Measurements from ENCODE around the gene SPEM3. TPM values are rescaled to one million over a fixed set of nuclear protein-coding genes. Genes with fewer than 3 reads are reported as not detected.
A peak's percentile ranks its signal among the peaks of the same experiment; 100 is the strongest.
"Not testable (repeated sequence)": the region's sequence is repeated elsewhere in the genome, so short reads cannot be mapped to it uniquely, and the experiment has no call there.

SPEM3 gene
- polyA plus RNA-seq, 1 experiment, result not detected

- no peak for TF ChIP-seq CTCF (IDR thresholded peaks at IDR 0.05; ENCODE audit: low read depth, low read length)
- Histone ChIP-seq H3K9me3 (ENCODE audit: control insufficient read depth, insufficient read depth, low read length) (no peaks in the 10 kb centered on the region), H3K4me3 (ENCODE audit: low read depth, low read length) (peak overlapping the region; percentile 80), H3K27me3 (ENCODE audit: control insufficient read depth, insufficient read depth, low read length) (no peaks in the 10 kb centered on the region), H3K27ac (ENCODE audit: low read depth, low read length) (peak overlapping the region; percentile 96)
- ChIA-PET CTCF (no interaction called here), POLR2A (interaction anchor here (0.7 to 2.6 kb wide), 8 partner anchors 10 to 128 kb away, joined by 3 to 6 read pairs (median 4); no protein-coding TSS in a partner anchor)
- DNase-seq (ENCODE audit: low read depth, low spot score), result no peak
Measured at GRCh38 chr17:7478276-7479212, 49.9 kb downstream of the SPEM3 start.

GRCh38 chr17:7479213-7480088 lies 50.8 kb downstream of the SPEM3 start, which contains the start of gene ZBTB4:
ZBTB4 (minus strand) TSS chr17:7479631; CDS start chr17:7466801, 12,830 bp downstream.
- H3K27ac ChIP-seq (ENCODE audit: low read depth, low read length), result peak within 1 kb of the TSS; percentile 96
- H3K4me3 ChIP-seq (ENCODE audit: low read depth, low read length), result peak within 1 kb of the TSS; percentile 80
- ChIA-PET POLR2A (interaction anchor here (0.6 to 2.6 kb wide), 8 partner anchors 11 to 128 kb away, joined by 3 to 6 read pairs (median 3); partner anchors contain the start of gene TMEM256), CTCF (no interaction called here)
- H3K9me3 ChIP-seq (ENCODE audit: control insufficient read depth, insufficient read depth, low read length), result no peaks in the 10 kb centered on the region
- no peaks in the 10 kb centered on the region for H3K27me3 ChIP-seq (ENCODE audit: control insufficient read depth, insufficient read depth, low read length)
- TF ChIP-seq CTCF (IDR thresholded peaks at IDR 0.05; ENCODE audit: low read depth, low read length), result no peak
- no peak for DNase-seq (ENCODE audit: low read depth, low spot score)

- peak overlapping the region; percentile 67 for H3K4me3 ChIP-seq (ENCODE audit: low read depth, low read length)
- peak overlapping the region; percentile 65 for H3K27ac ChIP-seq (ENCODE audit: low read depth, low read length)
- no peak for DNase-seq (ENCODE audit: low read depth, low spot score)
- no peaks in the 10 kb centered on the region for H3K9me3 ChIP-seq (ENCODE audit: control insufficient read depth, insufficient read depth, low read length)
- H3K27me3 ChIP-seq (ENCODE audit: control insufficient read depth, insufficient read depth, low read length), result no peaks in the 10 kb centered on the region
- no peak for TF ChIP-seq CTCF (IDR thresholded peaks at IDR 0.05; ENCODE audit: low read depth, low read length)
- POLR2A ChIA-PET, result interaction anchor here (0.6 to 2.6 kb wide), 7 partner anchors 12 to 129 kb away, joined by 3 to 6 read pairs (median 3); partner anchors contain the start of gene TMEM256
- CTCF ChIA-PET, result interaction anchor here (0.5 kb wide), 1 partner anchor 125 kb away, joined by 3 read pairs; the partner anchor contains the start of gene TMEM95
Measured at GRCh38 chr17:7480089-7480384, 51.4 kb downstream of the SPEM3 start.

GRCh38 chr17:7481275-7481674 lies 52.6 kb downstream of the SPEM3 start, which contains the start of gene SLC35G6:
SLC35G6 (plus strand) TSS chr17:7481446; CDS start chr17:7481517, 71 bp downstream.
- H3K27ac ChIP-seq (ENCODE audit: low read depth, low read length), result peak within 1 kb of the TSS; percentile 65
- H3K4me3 ChIP-seq (ENCODE audit: low read depth, low read length), result peak within 1 kb of the TSS; percentile 67; the same call in 1 of the 2 replicates
- DNase-seq (ENCODE audit: low read depth, low spot score); POLR2A ChIA-PET; CTCF ChIA-PET; H3K27me3 ChIP-seq (ENCODE audit: control insufficient read depth, insufficient read depth, low read length); H3K9me3 ChIP-seq (ENCODE audit: control insufficient read depth, insufficient read depth, low read length): not testable (repeated sequence)

- H3K27ac ChIP-seq (ENCODE audit: low read depth, low read length); POLR2A ChIA-PET; H3K9me3 ChIP-seq (ENCODE audit: control insufficient read depth, insufficient read depth, low read length): not testable (repeated sequence)
Measured at GRCh38 chr17:7481842-7482741, 53.4 kb downstream of the SPEM3 start.

More at GRCh38 chr17:7481842-7482741, 53.4 kb downstream of the SPEM3 start:
- H3K4me3 ChIP-seq (ENCODE audit: low read depth, low read length); H3K27me3 ChIP-seq (ENCODE audit: control insufficient read depth, insufficient read depth, low read length); CTCF ChIA-PET; DNase-seq (ENCODE audit: low read depth, low spot score): not testable (repeated sequence)

Other genes with a start within 250 kb of the SPEM3 start
- 1.1 and 1.5 TPM in 2 replicates for gene ASGR1, start 249.5 kb upstream of the SPEM3 start, polyA plus RNA-seq (2011; rRNA removed)
- gene DLG4, start 209.0 kb upstream of the SPEM3 start, polyA plus RNA-seq (2011; rRNA removed), result 10.2 and 11.6 TPM in 2 replicates
- 217 and 262 TPM in 2 replicates for gene ACADVL, start 208.9 kb upstream of the SPEM3 start, polyA plus RNA-seq (2011; rRNA removed)
- gene DVL2, start 194.3 kb upstream of the SPEM3 start, polyA plus RNA-seq (2011; rRNA removed), result 5.1 and 8.2 TPM in 2 replicates
- 56.3 and 58.7 TPM in 2 replicates for gene PHF23, start 189.4 kb upstream of the SPEM3 start, polyA plus RNA-seq (2011; rRNA removed)
- 929 and 984 TPM in 2 replicates for gene GABARAP, start 186.4 kb upstream of the SPEM3 start, polyA plus RNA-seq (2011; rRNA removed)
- gene CTDNEP1, start 177.1 kb upstream of the SPEM3 start, polyA plus RNA-seq (2011; rRNA removed), result 115 and 151 TPM in 2 replicates
- gene ELP5, start 176.6 kb upstream of the SPEM3 start, polyA plus RNA-seq (2011; rRNA removed), result 25.9 and 28.0 TPM in 2 replicates
- 0.84 and 1.0 TPM in 2 replicates for gene CLDN7, start 166.4 kb upstream of the SPEM3 start, polyA plus RNA-seq (2011; rRNA removed)
- 0.15 and 0.21 TPM in 2 replicates for gene SLC2A4, start 147.1 kb upstream of the SPEM3 start, polyA plus RNA-seq (2011; rRNA removed)
- gene YBX2, start 134.2 kb upstream of the SPEM3 start, polyA plus RNA-seq (2011; rRNA removed), result 0.02 TPM in 1 of 2 replicates, not detected in the other
- gene EIF5A, start 121.2 kb upstream of the SPEM3 start, polyA plus RNA-seq (2011; rRNA removed), result 466 and 469 TPM in 2 replicates
- gene GPS2, start 113.5 kb upstream of the SPEM3 start, polyA plus RNA-seq (2011; rRNA removed), result 21.5 and 22.2 TPM in 2 replicates
- 7.3 and 9.6 TPM in 2 replicates for gene NEURL4, start 99.5 kb upstream of the SPEM3 start, polyA plus RNA-seq (2011; rRNA removed)
- 0.35 and 0.74 TPM in 2 replicates for gene ACAP1, start 92.3 kb upstream of the SPEM3 start, polyA plus RNA-seq (2011; rRNA removed)
- 12.1 and 13.8 TPM in 2 replicates for gene KCTD11, start 76.7 kb upstream of the SPEM3 start, polyA plus RNA-seq (2011; rRNA removed)
- gene TMEM95, start 73.7 kb upstream of the SPEM3 start, polyA plus RNA-seq (2011; rRNA removed), result not detected in 2 replicates
- gene TNK1, start 47.8 kb upstream of the SPEM3 start, polyA plus RNA-seq (2011; rRNA removed), result 0.22 and 0.25 TPM in 2 replicates
- gene PLSCR3, start 34.3 kb upstream of the SPEM3 start, polyA plus RNA-seq (2011; rRNA removed), result 35.2 and 53.0 TPM in 2 replicates
- 83.8 and 104 TPM in 2 replicates for gene TMEM256, start 24.8 kb upstream of the SPEM3 start, polyA plus RNA-seq (2011; rRNA removed)
- gene NLGN2, start 21.0 kb upstream of the SPEM3 start, polyA plus RNA-seq (2011; rRNA removed), result 8.9 and 12.4 TPM in 2 replicates
- not detected in 2 replicates for gene SPEM1, start 8.5 kb upstream of the SPEM3 start, polyA plus RNA-seq (2011; rRNA removed)
- not detected in 2 replicates for gene SPEM2, start 3.2 kb upstream of the SPEM3 start, polyA plus RNA-seq (2011; rRNA removed)
- 1.0 and 1.1 TPM in 2 replicates for gene TMEM102, start 6.6 kb downstream of the SPEM3 start, polyA plus RNA-seq (2011; rRNA removed)
- gene FGF11, start 10.7 kb downstream of the SPEM3 start, polyA plus RNA-seq (2011; rRNA removed), result 0.58 and 0.63 TPM in 2 replicates
- 5.3 and 6.3 TPM in 2 replicates for gene CHRNB1, start 16.2 kb downstream of the SPEM3 start, polyA plus RNA-seq (2011; rRNA removed)
- 18.8 and 22.3 TPM in 2 replicates for gene ZBTB4, start 50.8 kb downstream of the SPEM3 start, polyA plus RNA-seq (2011; rRNA removed)
- not detected in 2 replicates for gene SLC35G6, start 52.6 kb downstream of the SPEM3 start, polyA plus RNA-seq (2011; rRNA removed)
- gene POLR2A, start 55.5 kb downstream of the SPEM3 start, polyA plus RNA-seq (2011; rRNA removed), result 18.4 and 35.0 TPM in 2 replicates
- gene TNFSF12, start 120.2 kb downstream of the SPEM3 start, polyA plus RNA-seq (2011; rRNA removed), result 26.0 and 27.1 TPM in 2 replicates
- 0.83 and 1.0 TPM in 2 replicates for gene TNFSF13, start 129.9 kb downstream of the SPEM3 start, polyA plus RNA-seq (2011; rRNA removed)
- gene SENP3, start 133.1 kb downstream of the SPEM3 start, polyA plus RNA-seq (2011; rRNA removed), result 67.6 and 73.4 TPM in 2 replicates
- gene CD68, start 150.8 kb downstream of the SPEM3 start, polyA plus RNA-seq (2011; rRNA removed), result 34.1 and 39.6 TPM in 2 replicates
- 128 and 131 TPM in 2 replicates for gene MPDU1, start 155.0 kb downstream of the SPEM3 start, polyA plus RNA-seq (2011; rRNA removed)
- 0.24 and 0.29 TPM in 2 replicates for gene SOX15, start 161.2 kb downstream of the SPEM3 start, polyA plus RNA-seq (2011; rRNA removed)
- 24.6 and 29.4 TPM in 2 replicates for gene FXR2, start 186.0 kb downstream of the SPEM3 start, polyA plus RNA-seq (2011; rRNA removed)
- gene SAT2, start 199.0 kb downstream of the SPEM3 start, polyA plus RNA-seq (2011; rRNA removed), result 54.1 and 61.5 TPM in 2 replicates
- 0.35 and 0.50 TPM in 2 replicates for gene SHBG, start 201.3 kb downstream of the SPEM3 start, polyA plus RNA-seq (2011; rRNA removed)
- 0.05 and 0.11 TPM in 2 replicates for gene ATP1B2, start 222.1 kb downstream of the SPEM3 start, polyA plus RNA-seq (2011; rRNA removed)

Measured in AG04450 (cell line).